GM20000 (cell line): ENCODE measurements around the gene KRTAP20-1.

ENCODE experiments used
- DNase-seq: peaks from one replicate; pipeline ENCODE4 v3.0.0; 2012; ENCODE audit warnings: low spot score
- TF ChIP-seq, protein P1 (sequence below): IDR thresholded peaks from 2 replicates; pipeline ENCODE4 v1.5.1; 2012; ENCODE audit warnings: mild to moderate bottlenecking, control low read depth; ENCODE audit errors: extremely low read depth, missing control alignments

KRTAP20-1 gene

DNA sequence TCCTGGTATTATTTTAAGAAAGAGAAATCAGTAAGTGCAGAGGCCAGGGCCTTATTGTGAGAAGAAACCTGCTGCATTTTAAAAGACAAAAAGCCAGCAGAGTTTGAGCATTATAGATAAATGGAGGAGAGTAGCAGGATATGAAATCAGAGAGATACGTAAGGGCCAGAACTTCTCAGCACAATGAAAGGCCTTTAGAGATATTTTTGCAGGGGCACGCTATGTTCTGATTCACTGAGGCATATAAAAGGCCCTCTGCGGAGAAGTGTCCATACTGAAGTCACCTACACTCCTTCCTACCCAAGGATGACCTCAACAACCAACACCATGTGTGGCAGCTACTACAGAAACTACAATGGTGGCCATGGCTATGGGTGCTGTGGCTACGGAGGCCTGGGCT lies 24.1 kb upstream of the KRTAP20-1 start, which contains the start of gene KRTAP6-3:
Gene KRTAP6-3, plus strand, starts transcription at position 301 of the 400 bp plus-strand sequence. Its CDS starts 6 bp downstream, at position 307.
- DNase-seq, result no peak
- TF ChIP-seq, protein P1, sequence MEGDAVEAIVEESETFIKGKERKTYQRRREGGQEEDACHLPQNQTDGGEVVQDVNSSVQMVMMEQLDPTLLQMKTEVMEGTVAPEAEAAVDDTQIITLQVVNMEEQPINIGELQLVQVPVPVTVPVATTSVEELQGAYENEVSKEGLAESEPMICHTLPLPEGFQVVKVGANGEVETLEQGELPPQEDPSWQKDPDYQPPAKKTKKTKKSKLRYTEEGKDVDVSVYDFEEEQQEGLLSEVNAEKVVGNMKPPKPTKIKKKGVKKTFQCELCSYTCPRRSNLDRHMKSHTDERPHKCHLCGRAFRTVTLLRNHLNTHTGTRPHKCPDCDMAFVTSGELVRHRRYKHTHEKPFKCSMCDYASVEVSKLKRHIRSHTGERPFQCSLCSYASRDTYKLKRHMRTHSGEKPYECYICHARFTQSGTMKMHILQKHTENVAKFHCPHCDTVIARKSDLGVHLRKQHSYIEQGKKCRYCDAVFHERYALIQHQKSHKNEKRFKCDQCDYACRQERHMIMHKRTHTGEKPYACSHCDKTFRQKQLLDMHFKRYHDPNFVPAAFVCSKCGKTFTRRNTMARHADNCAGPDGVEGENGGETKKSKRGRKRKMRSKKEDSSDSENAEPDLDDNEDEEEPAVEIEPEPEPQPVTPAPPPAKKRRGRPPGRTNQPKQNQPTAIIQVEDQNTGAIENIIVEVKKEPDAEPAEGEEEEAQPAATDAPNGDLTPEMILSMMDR, result no peak

DNA sequence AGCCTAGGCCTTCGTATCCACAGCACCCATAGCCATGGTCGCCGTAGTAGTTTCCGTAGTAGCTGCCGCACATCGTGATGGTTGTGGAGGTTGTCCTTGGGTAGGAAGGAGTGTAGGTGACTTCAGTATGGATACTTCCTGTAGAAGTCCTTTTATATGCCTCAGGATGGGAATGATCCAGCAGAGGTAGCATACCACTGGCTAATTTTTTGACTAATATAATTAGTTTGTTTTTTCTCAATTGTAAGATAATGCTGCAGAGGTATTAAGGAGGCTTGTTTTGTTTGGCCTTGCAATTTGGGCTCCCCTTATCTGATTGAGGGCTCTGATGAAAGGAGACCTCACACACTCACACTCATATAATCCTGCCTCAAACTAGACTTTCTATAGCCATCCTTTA lies 17.4 kb upstream of the KRTAP20-1 start, which contains the start of gene KRTAP6-2:
Gene KRTAP6-2, minus strand, starts transcription at position 101 of the 400 bp plus-strand sequence. Its CDS starts 28 bp downstream, at position 73.
- no peak for DNase-seq
- TF ChIP-seq, protein P1, result no peak

DNA sequence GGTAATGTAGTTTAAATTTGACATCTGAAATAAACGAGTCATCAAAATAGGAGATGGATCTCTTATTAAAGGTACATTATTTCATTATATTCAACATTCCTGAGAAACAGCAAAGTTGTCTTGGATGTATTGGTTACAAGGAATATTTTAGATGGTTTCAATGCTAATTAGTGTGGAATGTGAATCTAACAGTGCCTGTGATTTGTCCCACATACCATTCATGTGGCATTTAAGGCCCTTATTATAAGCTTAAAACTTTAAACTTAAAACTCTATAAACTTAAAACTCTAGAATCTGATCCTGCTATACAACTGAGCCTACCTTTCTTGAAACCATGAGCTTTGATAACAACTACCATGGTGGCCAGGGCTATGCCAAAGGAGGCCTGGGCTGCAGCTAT lies 15.4 kb upstream of the KRTAP20-1 start, which contains the start of gene KRTAP22-1:
Gene KRTAP22-1, plus strand, starts transcription at position 301 of the 400 bp plus-strand sequence.
- TF ChIP-seq, protein P1, result no peak
- DNase-seq, result no peak

DNA sequence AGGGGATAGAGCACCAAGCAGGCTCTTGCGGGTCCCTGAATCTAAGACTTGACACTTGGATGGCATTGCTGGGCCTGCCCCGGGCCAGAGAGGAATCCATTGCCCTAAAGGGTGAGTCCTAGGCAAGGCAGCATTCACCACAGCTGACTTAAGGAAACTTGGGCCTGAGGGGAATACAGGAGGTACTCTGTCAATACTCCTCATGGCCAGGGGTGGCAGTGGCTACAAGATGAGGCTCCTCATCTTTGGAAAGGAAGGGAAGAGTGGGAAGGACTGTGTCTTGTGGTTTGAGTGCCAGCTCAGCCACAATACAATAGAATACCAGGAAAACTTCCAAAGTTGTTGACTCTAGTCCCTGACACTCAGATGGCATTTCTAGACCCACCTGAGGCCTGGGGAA lies 10.3 kb upstream of the KRTAP20-1 start:
- DNase-seq, result no peak
- TF ChIP-seq, protein P1, result no peak

DNA sequence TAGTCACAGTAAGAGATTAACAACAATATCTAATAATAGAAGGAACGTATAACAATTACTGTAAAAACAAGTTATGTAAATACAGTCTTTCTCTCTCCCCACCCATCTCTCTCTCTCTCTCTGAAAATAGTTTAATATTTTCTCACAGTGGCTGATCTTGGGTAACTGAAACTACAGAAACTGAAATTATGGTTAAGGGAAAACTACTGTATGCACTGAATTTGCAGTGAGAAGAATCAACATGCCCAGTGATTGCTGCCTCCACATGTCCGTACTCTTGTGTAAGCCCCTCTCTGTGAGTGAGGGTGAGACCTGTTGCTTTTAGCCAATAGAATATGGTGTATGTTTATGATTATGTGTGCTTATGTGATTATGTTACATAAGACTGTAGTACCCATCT lies 4.1 kb upstream of the KRTAP20-1 start:
- no peak for DNase-seq
- TF ChIP-seq, protein P1, result no peak

DNA sequence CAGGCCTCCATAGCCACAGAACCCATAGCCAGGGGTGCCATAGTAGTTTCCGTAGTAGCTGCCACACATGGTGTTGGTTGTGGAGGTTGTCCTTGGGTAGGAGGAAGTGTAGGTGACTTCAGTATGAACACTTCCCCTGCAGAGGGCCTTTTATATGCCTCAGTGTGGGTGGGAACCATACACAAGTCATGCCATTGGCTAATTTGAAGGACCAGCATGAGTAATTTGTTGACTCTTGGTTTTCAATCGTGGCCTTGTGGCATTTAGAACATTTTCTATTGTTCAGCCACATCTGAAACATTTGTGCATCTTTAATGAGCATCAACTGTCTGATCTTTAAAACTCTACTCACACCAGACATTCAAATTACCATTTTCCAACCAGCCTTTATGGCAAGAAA lies 2.4 kb upstream of the KRTAP20-1 start, which contains the start of gene KRTAP6-1:
Gene KRTAP6-1, minus strand, starts transcription at position 95 of the 400 bp plus-strand sequence. Its CDS starts 26 bp downstream, at position 69.
- DNase-seq, result no peak
- TF ChIP-seq, protein P1, result no peak

DNA sequence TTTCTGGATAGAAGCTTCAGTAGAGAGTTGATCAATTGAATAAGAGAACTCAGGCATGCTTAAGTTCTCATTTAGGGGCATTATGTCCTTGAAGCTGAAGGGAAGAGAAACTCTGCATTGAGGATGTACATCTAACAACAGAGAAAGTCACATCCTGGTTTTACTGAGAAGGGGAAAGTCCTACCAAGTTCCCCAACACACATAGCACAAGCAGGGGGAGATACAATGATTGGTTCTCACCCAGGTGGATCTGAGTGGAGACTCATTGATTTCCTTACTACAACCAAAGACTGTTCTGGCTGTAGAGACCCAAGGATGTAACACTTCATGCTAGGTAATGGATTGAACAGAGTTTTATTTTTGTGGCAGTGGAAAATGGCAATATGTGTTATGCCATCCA lies 1.0 kb upstream of the KRTAP20-1 start:
- DNase-seq, result no peak
- TF ChIP-seq, protein P1, result no peak
